GM21390 (cell line): Measurements from ENCODE around the gene CCNE1.
A peak's percentile ranks its signal among the peaks of the same experiment; 100 is the strongest.

ENCODE experiments used
- ATAC-seq: cut with Tn5 transposase; IDR thresholded peaks from one replicate; pipeline ENCODE4 v1.9.1; 2021; ENCODE audit not compliant: unreplicated experiment

Gene CCNE1

GRCh38 chr19:29811125-29812079, at the start of gene CCNE1:
Gene CCNE1 (plus strand): TSS chr19:29811991. CDS start chr19:29812556, 565 bp downstream.
- ATAC-seq: peak; percentile 75

DNA sequence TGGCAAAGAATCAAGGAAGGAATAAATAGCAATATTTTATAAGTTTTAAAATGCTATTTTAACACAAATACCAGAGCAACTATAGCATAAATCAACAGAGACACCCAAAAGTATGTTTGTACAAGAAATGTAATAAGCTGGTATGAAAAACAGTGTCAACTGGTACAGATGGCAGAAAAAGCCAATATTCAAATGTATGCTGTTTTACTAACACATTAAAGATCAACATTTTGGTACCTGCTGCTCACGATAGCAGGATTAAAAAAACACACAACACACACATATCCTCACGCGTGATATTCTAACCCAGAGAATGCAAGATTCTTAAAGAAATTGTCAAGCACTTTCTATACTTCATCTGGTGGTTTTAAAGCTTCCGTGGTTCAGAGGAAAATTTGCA, 48.6 kb upstream of the CCNE1 start:
- no peak for ATAC-seq

DNA sequence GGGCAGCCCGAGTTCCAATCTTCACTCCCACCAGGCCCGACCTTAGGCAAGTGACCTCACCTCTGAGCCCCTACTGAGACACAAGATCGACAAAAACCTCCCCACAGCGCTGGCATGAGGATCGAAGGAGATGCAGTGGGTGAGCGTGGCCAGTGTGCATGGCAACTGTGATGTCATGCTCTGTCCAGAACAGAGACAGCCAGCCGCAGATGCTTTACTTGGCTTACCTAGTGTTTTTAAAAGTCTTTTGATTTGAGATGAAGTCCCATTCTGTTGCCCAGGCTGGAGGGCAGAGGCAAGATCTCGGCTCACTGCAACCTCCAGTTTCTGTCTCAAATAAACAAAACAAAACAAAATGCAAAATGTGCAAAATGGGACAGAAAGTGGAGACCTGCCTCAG, 47.4 kb upstream of the CCNE1 start:
- no peak for ATAC-seq

DNA sequence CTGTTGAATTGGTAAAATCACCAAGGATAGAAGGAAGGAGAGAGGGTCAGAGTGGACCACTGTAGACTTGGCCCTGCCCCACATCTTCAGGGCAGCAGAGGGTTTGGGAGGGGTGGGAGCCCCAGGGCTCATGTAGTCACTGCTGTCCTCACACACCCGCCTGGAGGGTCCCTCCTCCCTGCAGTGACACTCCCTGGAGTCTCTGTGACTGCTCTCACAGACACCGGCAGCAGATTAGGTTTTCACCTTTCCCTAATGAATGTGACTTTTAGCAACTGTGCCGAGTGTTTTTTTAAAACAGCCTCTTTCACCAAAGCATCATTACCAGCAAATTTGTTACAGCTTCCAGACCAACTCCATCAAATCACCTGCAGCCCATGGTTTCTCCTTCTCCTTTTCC, 45.7 kb upstream of the CCNE1 start:
- ATAC-seq: no peak

DNA sequence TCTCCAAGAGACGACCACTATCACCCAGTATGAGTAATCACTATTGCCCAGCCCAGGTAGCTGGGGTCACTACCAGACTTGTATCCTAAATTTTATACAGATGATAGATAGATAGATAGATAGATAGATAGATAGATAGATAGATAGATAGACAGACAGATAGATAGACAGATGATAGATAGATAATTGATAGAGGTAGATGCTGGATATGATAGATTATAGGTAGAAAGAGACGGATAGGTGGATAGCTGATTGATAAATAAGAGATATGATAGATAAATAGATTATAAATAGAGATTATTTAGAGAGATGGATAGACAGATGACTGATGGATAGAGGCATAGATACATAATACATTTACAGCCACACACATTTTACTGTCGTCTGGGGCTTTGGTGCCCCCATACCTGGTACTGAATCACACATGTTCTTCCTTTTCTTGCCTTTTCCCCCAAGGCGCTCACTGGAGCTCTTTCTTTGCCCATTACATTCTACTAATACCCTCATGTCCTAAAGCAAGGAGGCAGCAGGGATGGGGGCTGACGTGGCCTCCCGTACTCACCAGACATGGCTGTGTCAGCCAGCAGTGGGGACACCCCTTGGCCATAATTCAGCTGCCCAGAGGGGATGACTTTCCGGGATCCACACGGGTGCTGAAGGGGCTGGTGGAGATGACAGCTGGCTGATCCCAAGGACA, 44.6 kb upstream of the CCNE1 start:
- ATAC-seq: no peak

DNA sequence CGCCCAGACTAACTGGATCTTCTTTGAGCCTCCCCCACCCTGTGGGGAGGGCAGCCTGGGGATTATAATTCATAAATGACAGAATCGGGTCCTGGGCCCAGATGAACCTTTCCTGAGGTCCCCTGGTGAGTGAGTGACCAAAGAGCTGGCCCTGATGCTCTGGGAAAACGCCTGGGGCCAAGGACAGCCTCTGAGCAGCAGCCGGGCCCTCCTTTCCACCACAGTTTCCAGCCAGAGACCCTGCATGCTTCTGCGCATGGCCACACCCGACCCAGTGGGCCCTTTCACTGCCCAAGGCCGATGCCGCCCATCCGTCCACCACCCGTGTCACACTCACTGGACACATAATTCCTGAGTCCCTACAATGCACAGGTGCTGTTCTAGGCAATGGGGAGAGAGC, 43.6 kb upstream of the CCNE1 start:
- no peak for ATAC-seq

- no peak for ATAC-seq
Observed at GRCh38 chr19:29769997-29770396, 41.8 kb upstream of the CCNE1 start.

DNA sequence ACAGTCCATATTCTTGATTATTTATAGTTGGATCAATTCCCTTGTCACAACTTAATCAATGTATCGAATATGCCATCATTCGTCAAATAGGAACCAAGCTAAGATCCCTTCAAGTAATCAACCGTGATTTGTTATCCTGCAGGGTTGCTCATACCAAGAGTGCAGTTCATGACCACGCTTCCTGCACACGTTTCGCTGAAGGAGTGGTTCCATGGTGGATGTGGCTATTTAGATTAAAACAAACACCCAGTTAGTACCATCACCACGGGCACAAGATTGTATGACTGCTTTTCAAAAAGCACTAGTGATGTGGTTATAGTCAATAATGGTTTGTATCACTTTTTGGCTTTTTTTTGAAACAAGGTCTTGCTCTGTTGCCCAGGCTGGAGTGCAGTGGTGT, 41.1 kb upstream of the CCNE1 start:
- ATAC-seq: no peak

- no peak for ATAC-seq
Observed at GRCh38 chr19:29771708-29772414, 39.9 kb upstream of the CCNE1 start.

GRCh38 chr19:29772696-29773095, 39.1 kb upstream of the CCNE1 start:
- no peak for ATAC-seq

GRCh38 chr19:29773141-29773540, 38.6 kb upstream of the CCNE1 start:
- no peak for ATAC-seq

- no peak for ATAC-seq
Observed at GRCh38 chr19:29774126-29774525, 37.7 kb upstream of the CCNE1 start.

- ATAC-seq: no peak
Observed at GRCh38 chr19:29777781-29778309, 33.9 kb upstream of the CCNE1 start.

GRCh38 chr19:29779921-29780320, 31.9 kb upstream of the CCNE1 start:
- ATAC-seq: no peak

- no peak for ATAC-seq
Observed at GRCh38 chr19:29781386-29782259, 30.2 kb upstream of the CCNE1 start.

DNA sequence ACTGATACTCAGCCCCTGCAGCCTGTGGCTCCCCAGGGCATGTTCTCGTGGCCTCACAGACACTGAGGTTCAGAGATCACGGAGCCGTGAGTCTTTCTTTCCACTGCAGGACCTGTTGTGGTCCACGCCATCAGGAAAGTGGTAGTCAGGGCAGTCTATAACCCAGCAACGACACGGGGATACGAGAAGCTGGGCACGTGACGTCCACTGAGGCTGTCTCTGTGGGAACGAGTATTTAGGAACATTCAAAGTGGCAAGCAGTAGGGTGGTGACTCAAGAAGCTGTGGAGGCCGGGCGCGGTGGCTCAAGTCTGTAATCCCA, 29.6 kb upstream of the CCNE1 start:
- ATAC-seq: no peak

DNA sequence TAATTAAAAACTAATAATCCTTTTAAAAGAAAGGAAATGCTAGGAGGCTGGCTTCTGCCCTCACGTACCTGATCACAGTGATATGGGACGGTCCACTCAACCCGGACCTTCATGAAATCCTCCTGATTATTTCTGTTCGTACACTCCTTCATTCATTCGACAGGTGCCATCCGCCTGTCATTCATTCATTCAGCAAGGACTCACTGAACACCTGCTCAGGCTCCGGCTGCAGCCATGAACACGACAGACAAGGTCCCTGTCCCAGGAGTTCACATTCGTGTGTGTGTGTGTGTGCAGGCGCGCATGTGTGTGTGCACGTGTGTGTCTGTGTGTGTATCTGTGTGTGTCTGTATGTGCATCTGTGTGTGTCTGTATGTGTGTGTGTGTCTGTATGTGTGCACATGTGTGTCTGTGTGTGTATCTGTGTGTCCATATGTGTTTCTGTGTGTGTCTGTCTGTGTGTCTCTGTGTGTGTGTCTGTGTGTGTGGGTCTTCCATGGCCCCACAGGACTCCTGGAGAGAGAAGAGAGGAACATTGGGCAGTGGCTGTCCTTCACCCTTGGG, 28.1 kb upstream of the CCNE1 start:
- no peak for ATAC-seq

GRCh38 chr19:29784598-29785223, 27.1 kb upstream of the CCNE1 start:
- ATAC-seq: no peak

GRCh38 chr19:29785360-29785759, 26.4 kb upstream of the CCNE1 start:
- ATAC-seq: no peak
